GM19324 (cell line): Measurements from ENCODE around the gene ZNF219.

ENCODE experiments used
- ATAC-seq: cut with Tn5 transposase; IDR thresholded peaks from one replicate; pipeline ENCODE4 v1.9.1; 2021; ENCODE audit warnings: mild to moderate bottlenecking, moderate library complexity; ENCODE audit not compliant: unreplicated experiment, low FRiP score

The ZNF219 gene

GRCh38 chr14:21088687-21089086 is 9.8 kb downstream of the ZNF219 start:
- ATAC-seq = no peak

- ATAC-seq = no peak
Observed at GRCh38 chr14:21087294-21088091, 11.0 kb downstream of the ZNF219 start.

DNA sequence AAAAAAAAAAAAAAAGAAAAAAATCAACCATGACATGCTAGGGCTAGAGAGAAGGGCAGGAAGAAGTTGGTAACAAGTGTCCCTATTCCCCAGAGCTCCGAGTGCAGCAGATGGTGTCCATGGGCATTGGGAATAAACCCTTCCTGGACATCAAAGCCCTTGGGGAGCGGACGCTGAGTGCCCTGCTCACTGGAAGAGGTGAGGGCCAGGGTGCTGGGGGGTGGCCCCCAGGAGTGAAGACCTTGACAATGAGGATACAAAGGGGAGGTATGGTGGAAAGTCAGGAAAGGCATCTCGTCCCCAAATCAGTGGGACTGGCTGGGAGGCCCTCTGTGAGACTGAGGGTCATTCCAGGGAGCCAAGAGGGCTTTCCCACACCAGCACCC is 11.6 kb downstream of the ZNF219 start:
- ATAC-seq = no peak

DNA sequence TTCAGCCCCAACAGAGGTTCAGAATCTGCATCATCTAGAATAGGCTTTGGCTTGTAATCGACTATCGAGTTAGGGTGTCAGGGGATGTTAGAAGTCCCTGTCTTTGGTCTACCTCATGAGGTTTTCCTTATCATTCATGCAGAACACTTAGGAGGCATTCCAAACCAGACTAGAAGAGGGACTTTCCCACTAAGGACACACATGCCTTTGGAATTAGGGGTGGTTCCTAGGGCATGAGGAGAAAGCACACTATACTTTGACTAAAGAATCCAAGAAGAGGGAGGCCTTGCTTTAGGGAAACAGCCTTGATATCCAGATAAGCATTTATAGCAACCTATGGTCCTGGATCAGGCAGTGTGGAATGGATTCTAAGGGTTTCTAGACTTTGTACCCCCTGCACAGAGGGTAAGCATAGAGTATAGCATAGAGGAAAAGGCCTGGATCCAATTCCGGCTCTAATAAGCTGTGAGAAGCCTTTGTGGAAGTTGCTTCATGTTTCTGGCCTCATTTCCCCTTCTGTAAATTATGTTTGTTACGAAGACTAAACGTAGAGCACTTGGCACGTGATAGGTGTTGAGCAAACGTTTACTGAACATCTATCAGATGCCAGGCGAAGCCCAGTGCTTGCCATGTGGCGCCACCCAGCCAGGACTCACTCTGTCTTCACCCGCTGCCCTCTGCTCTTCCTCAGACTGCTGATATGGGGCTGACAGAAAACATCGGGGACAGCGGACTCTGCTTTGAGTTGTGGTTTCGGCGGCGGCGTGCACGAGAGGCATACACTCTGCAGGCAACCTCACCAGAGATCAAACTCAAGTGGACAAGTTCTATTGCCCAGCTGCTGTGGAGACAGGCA is 13.2 kb downstream of the ZNF219 start:
- no peak for ATAC-seq

- no peak for ATAC-seq
Observed at GRCh38 chr14:21084396-21084795, 14.1 kb downstream of the ZNF219 start.

GRCh38 chr14:21083565-21084325 is 14.7 kb downstream of the ZNF219 start:
- no peak for ATAC-seq

GRCh38 chr14:21081521-21082142 is 16.8 kb downstream of the ZNF219 start:
- ATAC-seq = no peak

DNA sequence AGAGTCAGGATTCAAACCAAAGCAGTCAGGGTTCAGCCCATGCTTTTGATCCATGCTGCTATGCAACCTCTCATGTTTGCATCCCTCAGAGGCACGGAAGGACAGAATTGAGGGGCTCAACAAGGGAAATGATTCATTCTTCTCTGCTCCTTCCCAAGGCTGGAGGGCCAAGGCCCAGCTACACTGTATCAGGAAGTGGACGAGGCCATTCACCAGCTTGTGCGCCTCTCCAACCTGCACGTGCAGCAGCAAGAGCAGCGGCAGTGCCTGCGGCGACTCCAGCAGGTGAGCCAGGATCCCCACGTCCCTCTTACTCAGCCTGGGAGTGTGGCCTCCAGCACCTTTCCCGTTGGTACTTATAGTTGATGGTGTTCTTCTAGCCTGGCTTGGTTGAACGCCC is 19.7 kb downstream of the ZNF219 start:
- ATAC-seq = no peak

GRCh38 chr14:21078287-21078686 is 20.2 kb downstream of the ZNF219 start:
- ATAC-seq = no peak

- no peak for ATAC-seq
Observed at GRCh38 chr14:21077672-21078071, 20.8 kb downstream of the ZNF219 start.

GRCh38 chr14:21075719-21076437 is 22.6 kb downstream of the ZNF219 start:
- no peak for ATAC-seq

- ATAC-seq = no peak
Observed at GRCh38 chr14:21074398-21075272, 23.8 kb downstream of the ZNF219 start.

- no peak for ATAC-seq
Observed at GRCh38 chr14:21073921-21074320, 24.5 kb downstream of the ZNF219 start.

DNA sequence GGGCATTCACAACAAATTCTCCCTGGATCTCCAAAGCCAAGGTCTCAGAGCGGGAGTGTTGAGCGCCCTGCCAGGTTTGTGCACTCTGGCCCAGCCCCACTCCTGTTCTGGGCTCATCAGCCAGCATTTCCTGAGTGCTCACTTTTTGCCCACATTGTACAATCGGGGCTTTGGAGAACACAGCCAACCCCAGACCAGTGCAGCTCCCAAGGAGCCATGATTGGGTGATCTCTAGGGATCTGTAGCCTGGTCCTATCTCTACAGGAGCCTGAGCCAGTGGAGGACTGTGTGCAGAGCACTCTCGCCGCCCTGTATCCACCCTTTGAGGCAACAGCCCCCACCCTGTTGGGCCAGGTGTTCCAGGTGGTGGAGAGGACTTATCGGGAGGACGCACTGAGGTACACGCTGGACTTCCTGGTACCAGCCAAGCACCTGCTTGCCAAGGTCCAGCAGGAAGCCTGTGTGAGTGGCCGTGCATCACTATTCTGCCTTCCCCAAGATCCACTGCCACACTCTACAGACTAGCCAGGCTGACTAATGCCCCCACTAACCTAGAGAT is 25.6 kb downstream of the ZNF219 start:
- no peak for ATAC-seq

- no peak for ATAC-seq
Observed at GRCh38 chr14:21072031-21072473, 26.4 kb downstream of the ZNF219 start.

GRCh38 chr14:21071225-21072030 is 27.0 kb downstream of the ZNF219 start:
- peak; percentile 72 for ATAC-seq

GRCh38 chr14:21070610-21071224 is 27.7 kb downstream of the ZNF219 start:
- no peak for ATAC-seq
